Measurements from ENCODE around the gene AFAP1L2.

GRCh38 chr10:114271075-114271778 lies 133.1 kb downstream of the AFAP1L2 start:
- no peak for TF ChIP-seq CTCF (IDR thresholded peaks at IDR 0.05)
- no peak for TF ChIP-seq POLR2A (IDR thresholded peaks at IDR 0.05)
- TF ChIP-seq POLR2AphosphoS5 (IDR thresholded peaks at IDR 0.05), result no peak
